PC-9 (cell line): Measurements from ENCODE around the gene SEMA4B. TPM values are rescaled to one million over a fixed set of nuclear protein-coding genes. Genes with fewer than 3 reads are reported as not detected.

Experiments
- BruUV-seq: library from RNA; stranded (reverse); fragments of 400-500 nt; replicated peaks from 2 replicates; lab custom pipeline; 2021; lab: Mats Ljungman, UMichigan
- CTCF ChIA-PET: fragments of 300-600 bp; sonication (Branson Sonifier 250); formaldehyde crosslinking; loops from one replicate; lab custom pipeline; 2022; ENCODE audit warnings: antibody characterized with exemption; lab: Charles Lee
- POLR2A ChIA-PET: fragments of 300-600 bp; sonication (Branson Sonifier 250); formaldehyde crosslinking; loops from one replicate; lab custom pipeline; 2022; ENCODE audit warnings: antibody characterized with exemption; ENCODE audit not compliant: unreplicated experiment; lab: Charles Lee
- DNase-seq, 2 experiments: peaks; one replicate each; pipeline versions ENCODE4 v3.0.0 to v3.0.0-alpha.2; 2015 to 2022; ENCODE audit warnings: mixed read lengths in 1 of 2
- H2AFZ ChIP-seq: fragments of 200-600 bp; sonication (generic); 2 replicates; pipeline ENCODE4 v1.8.1; 2017; ENCODE audit warnings: antibody characterized with exemption
- H3F3A ChIP-seq: fragments of 200-600 bp; sonication (generic); 2 replicates; pipeline ENCODE4 v1.8.1; 2017; ENCODE audit warnings: antibody characterized with exemption, mild to moderate bottlenecking, low read depth; ENCODE audit not compliant: insufficient read depth
- H3K27ac ChIP-seq: fragments of 200-600 bp; sonication (generic); 2 replicates; pipeline ENCODE4 v1.6.1; 2016; ENCODE audit warnings: mixed run types
- H3K27me3 ChIP-seq: fragments of 200-600 bp; sonication (generic); 2 replicates; pipeline ENCODE4 v1.6.1; 2016; ENCODE audit warnings: low read depth, mixed run types; ENCODE audit not compliant: insufficient read depth
- H3K36me3 ChIP-seq: fragments of 200-600 bp; sonication (generic); 2 replicates; pipeline ENCODE4 v1.6.1; 2016; ENCODE audit warnings: low read depth, mixed run types
- H3K4me1 ChIP-seq: fragments of 200-600 bp; sonication (generic); replicated peaks from 2 replicates; pipeline ENCODE4 v1.6.1; 2016; ENCODE audit warnings: mixed run types; ENCODE audit not compliant: insufficient read depth
- H3K4me2 ChIP-seq: fragments of 200-600 bp; sonication (generic); 2 replicates; pipeline ENCODE4 v1.6.1; 2017; ENCODE audit warnings: mixed run types
- H3K4me3 ChIP-seq: fragments of 200-600 bp; sonication (generic); 2 replicates; pipeline ENCODE4 v1.6.1; 2016; ENCODE audit warnings: mixed run types
- H3K79me2 ChIP-seq: fragments of 200-600 bp; sonication (generic); 2 replicates; pipeline ENCODE4 v1.6.1; 2017; ENCODE audit warnings: low read depth, mixed run types
- H3K9me2 ChIP-seq: fragments of 200-600 bp; sonication (generic); 2 replicates; pipeline ENCODE4 v1.8.1; 2017; ENCODE audit warnings: mild to moderate bottlenecking; ENCODE audit not compliant: insufficient read depth
- H3K9me3 ChIP-seq: fragments of 200-600 bp; sonication (generic); 2 replicates; pipeline ENCODE4 v1.8.1; 2016; ENCODE audit warnings: low read depth; ENCODE audit not compliant: insufficient read depth
- H4K20me1 ChIP-seq: fragments of 200-600 bp; sonication (generic); 2 replicates; pipeline ENCODE4 v1.8.1; 2017; ENCODE audit not compliant: insufficient read depth
- EZH2 ChIP-seq: fragments of 200-600 bp; sonication (generic); IDR thresholded peaks from 2 replicates; pipeline ENCODE4 v1.8.0; 2017; ENCODE audit warnings: antibody characterized with exemption, low read depth
- intact Hi-C: fragments of 100-400 bp; cut with micrococcal nuclease; formaldehyde crosslinking; loops from one replicate; pipeline ENCODE4 v1.10.0; 2022; ENCODE audit not compliant: unreplicated experiment
- total RNA-seq: library from RNA; stranded (reverse); gene quantifications from 2 replicates; pipeline ENCODE4 v1.2.3, GENCODE V29; 2021
- TF ChIP-seq, protein P1 (sequence below): fragments of 200-600 bp; sonication (generic); conservative IDR thresholded peaks from 2 replicates; pipeline ENCODE4 v1.6.1; 2017; ENCODE audit warnings: mixed run types, antibody characterized with exemption, mild to moderate bottlenecking, moderate library complexity

Gene SEMA4B
- total RNA-seq, 1 experiment from 2014 or later = 70.7 TPM

DNA sequence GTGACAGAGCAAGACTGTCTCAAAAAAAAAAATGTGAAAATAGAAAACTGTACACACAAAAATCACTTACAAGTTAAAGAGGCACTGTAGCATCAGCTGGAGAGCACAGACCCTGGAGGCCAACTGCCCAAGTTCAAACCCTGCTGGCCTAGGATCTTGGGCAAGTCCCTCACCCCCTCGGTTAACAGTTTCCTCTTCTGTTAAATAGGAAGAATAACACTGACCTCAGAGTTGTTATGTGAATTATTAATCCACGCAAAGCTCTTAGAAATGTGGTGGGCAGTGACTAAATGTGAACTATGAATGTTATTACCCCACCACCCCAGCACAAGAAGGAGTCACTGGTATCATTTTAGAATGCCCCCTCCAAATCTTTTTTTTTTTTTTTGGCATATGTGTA lies 21.4 kb downstream of the SEMA4B start:
- H3K36me3 ChIP-seq = peaks cover 39% of the 10 kb centered on the region
- no peaks in the 10 kb centered on the region for H3K27me3 ChIP-seq
- no peak overlapping the region for H3K27ac ChIP-seq
- no peak for DNase-seq
- TF ChIP-seq EZH2 = no peak
- TF ChIP-seq, protein P1, sequence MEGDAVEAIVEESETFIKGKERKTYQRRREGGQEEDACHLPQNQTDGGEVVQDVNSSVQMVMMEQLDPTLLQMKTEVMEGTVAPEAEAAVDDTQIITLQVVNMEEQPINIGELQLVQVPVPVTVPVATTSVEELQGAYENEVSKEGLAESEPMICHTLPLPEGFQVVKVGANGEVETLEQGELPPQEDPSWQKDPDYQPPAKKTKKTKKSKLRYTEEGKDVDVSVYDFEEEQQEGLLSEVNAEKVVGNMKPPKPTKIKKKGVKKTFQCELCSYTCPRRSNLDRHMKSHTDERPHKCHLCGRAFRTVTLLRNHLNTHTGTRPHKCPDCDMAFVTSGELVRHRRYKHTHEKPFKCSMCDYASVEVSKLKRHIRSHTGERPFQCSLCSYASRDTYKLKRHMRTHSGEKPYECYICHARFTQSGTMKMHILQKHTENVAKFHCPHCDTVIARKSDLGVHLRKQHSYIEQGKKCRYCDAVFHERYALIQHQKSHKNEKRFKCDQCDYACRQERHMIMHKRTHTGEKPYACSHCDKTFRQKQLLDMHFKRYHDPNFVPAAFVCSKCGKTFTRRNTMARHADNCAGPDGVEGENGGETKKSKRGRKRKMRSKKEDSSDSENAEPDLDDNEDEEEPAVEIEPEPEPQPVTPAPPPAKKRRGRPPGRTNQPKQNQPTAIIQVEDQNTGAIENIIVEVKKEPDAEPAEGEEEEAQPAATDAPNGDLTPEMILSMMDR = no peak
- H3K4me1 ChIP-seq = no peaks in the 10 kb centered on the region
- H3K4me2 ChIP-seq = no peak overlapping the region
- peaks cover 62% of the 10 kb centered on the region for H3F3A ChIP-seq
- H3K9me2 ChIP-seq = no peaks in the 10 kb centered on the region
- H3K4me3 ChIP-seq = no peak overlapping the region
- no peaks in the 10 kb centered on the region for H3K9me3 ChIP-seq
- BruUV-seq = no TSS peak
- ChIA-PET CTCF (no interaction called here), POLR2A (interaction anchor here (0.7 kb wide), 1 partner anchor 317 kb away, joined by 14 read pairs; no protein-coding TSS in a partner anchor)
- intact Hi-C loops = no loop called here
- no peak overlapping the region for H2AFZ ChIP-seq
- H4K20me1 ChIP-seq = no peaks in the 10 kb centered on the region; the same call in 1 of the 2 replicates
- peaks cover 19% of the 10 kb centered on the region; the same call in 1 of the 2 replicates for H3K79me2 ChIP-seq

DNA sequence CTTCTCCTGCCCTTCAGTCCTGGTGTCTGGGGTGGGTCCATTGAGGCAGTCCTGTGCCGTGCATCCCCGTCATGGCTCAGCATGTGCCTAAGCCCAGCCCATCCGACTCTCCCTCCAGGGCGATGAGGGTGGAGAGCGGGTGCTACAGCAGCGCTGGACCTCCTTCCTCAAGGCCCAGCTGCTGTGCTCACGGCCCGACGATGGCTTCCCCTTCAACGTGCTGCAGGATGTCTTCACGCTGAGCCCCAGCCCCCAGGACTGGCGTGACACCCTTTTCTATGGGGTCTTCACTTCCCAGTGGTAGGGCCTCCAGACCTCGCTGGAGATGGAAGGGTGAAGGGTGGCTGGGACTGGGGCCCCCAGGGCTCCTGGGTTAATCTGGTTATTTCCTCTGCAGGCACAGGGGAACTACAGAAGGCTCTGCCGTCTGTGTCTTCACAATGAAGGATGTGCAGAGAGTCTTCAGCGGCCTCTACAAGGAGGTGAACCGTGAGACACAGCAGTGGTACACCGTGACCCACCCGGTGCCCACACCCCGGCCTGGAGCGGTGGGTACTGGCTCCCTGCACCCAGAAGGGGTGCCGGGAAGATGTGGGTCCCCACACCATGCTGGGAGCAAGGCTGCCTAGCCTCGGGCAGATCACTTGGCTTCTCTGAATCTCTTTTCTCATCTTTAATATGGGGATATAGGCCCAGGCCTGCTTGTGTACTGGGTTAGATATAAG lies 22.5 kb downstream of the SEMA4B start:
- H3K36me3 ChIP-seq = peaks cover 34% of the 10 kb centered on the region
- ChIA-PET CTCF (no interaction called here), POLR2A (no interaction called here)
- no peaks in the 10 kb centered on the region for H3K9me2 ChIP-seq
- no peaks in the 10 kb centered on the region; the same call in 1 of the 2 replicates for H4K20me1 ChIP-seq
- H3K4me2 ChIP-seq = no peak overlapping the region
- TF ChIP-seq EZH2 = no peak
- TF ChIP-seq, protein P1 = no peak
- no peak for DNase-seq
- no TSS peak for BruUV-seq
- intact Hi-C loops = no loop called here
- H2AFZ ChIP-seq = no peak overlapping the region
- no peak overlapping the region for H3K27ac ChIP-seq
- no peak overlapping the region for H3K4me3 ChIP-seq
- peaks cover 61% of the 10 kb centered on the region for H3F3A ChIP-seq
- peaks cover 10% of the 10 kb centered on the region; the same call in 1 of the 2 replicates for H3K79me2 ChIP-seq
- H3K9me3 ChIP-seq = no peaks in the 10 kb centered on the region
- H3K27me3 ChIP-seq = no peaks in the 10 kb centered on the region
- H3K4me1 ChIP-seq = no peaks in the 10 kb centered on the region

DNA sequence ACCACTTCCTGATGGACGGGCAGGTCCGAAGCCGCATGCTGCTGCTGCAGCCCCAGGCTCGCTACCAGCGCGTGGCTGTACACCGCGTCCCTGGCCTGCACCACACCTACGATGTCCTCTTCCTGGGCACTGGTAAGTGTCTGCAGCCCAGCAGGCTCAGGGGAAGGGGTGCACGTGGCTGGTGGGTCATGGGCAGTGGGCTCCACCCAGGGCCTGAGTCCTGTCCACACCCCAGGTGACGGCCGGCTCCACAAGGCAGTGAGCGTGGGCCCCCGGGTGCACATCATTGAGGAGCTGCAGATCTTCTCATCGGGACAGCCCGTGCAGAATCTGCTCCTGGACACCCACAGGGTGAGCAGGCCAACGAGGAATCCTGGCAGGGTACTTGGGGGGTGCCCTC lies 23.9 kb downstream of the SEMA4B start:
- DNase-seq = no peak
- Histone ChIP-seq H3F3A (peaks cover 64% of the 10 kb centered on the region), H3K4me2 (no peak overlapping the region), H3K27ac (no peak overlapping the region), H4K20me1 (peaks cover 14% of the 10 kb centered on the region; the same call in 1 of the 2 replicates), H3K9me3 (no peaks in the 10 kb centered on the region), H2AFZ (no peak overlapping the region), H3K9me2 (no peaks in the 10 kb centered on the region), H3K4me1 (peaks cover 9% of the 10 kb centered on the region), H3K27me3 (no peaks in the 10 kb centered on the region), H3K79me2 (no peaks in the 10 kb centered on the region), H3K36me3 (peaks cover 23% of the 10 kb centered on the region), H3K4me3 (no peak overlapping the region)
- ChIA-PET CTCF (no interaction called here), POLR2A (no interaction called here)
- TF ChIP-seq, protein P1 = no peak
- TF ChIP-seq EZH2 = no peak
- no TSS peak for BruUV-seq
- intact Hi-C loops = no loop called here
